Fibroblast of lung (primary cell): ENCODE results near the gene PRDM16. TPM values are rescaled to one million over a fixed set of nuclear protein-coding genes. Genes with fewer than 3 reads are reported as not detected.

ENCODE experiments used
- DNase-seq, 2 donors: peaks; one replicate each; pipeline versions ENCODE4 v3.0.0 to v3.0.0-alpha.2; 2010; ENCODE audit warnings: low read depth in 2 of 2
- H2AFZ ChIP-seq: 2 replicates; pipeline ENCODE4 v1.5.1; 2012; ENCODE audit warnings: low read length, control low read depth, inconsistent platforms
- H3K27ac ChIP-seq: 2 replicates; pipeline ENCODE4 v1.5.1; 2011; ENCODE audit warnings: low read length, control low read depth; ENCODE audit not compliant: insufficient read depth
- H3K27me3 ChIP-seq: 2 replicates; pipeline ENCODE4 v1.5.1; 2011; ENCODE audit warnings: mild to moderate bottlenecking, low read length; ENCODE audit not compliant: control insufficient read depth, insufficient read depth
- H3K36me3 ChIP-seq: 2 replicates; pipeline ENCODE4 v1.5.1; 2011; ENCODE audit warnings: low read length; ENCODE audit not compliant: control insufficient read depth, insufficient read depth
- H3K4me1 ChIP-seq: 2 replicates; pipeline ENCODE4 v1.5.1; 2011; ENCODE audit warnings: low read length; ENCODE audit not compliant: control insufficient read depth, insufficient read depth; ENCODE audit errors: extremely low read depth
- H3K4me2 ChIP-seq: 2 replicates; pipeline ENCODE4 v1.5.1; 2011; ENCODE audit warnings: low read length, control low read depth; ENCODE audit not compliant: insufficient read depth; ENCODE audit errors: extremely low read depth
- H3K4me3 ChIP-seq, 4 experiments: fragments of 200-600 bp in 1 of 4; sonication (generic) in 1 of 4; replicated peaks in 1 of 4; 2 replicates each; pipeline ENCODE4 v1.5.1; 2011 to 2016; ENCODE audit warnings: low read length in 4 of 4, low read depth in 3 of 4, mild to moderate bottlenecking in 3 of 4, control low read depth in 2 of 4, inconsistent platforms in 1 of 4, mixed read lengths in 1 of 4; ENCODE audit not compliant: insufficient read depth in 1 of 4; ENCODE audit errors: control extremely low read depth in 1 of 4
- H3K79me2 ChIP-seq: 2 replicates; pipeline ENCODE4 v1.5.1; 2012; ENCODE audit warnings: mild to moderate bottlenecking, low read length, inconsistent platforms; ENCODE audit not compliant: control insufficient read depth, insufficient read depth
- H3K9ac ChIP-seq: 2 replicates; pipeline ENCODE4 v1.5.1; 2011; ENCODE audit warnings: mild to moderate bottlenecking, low read length, control low read depth; ENCODE audit not compliant: insufficient read depth
- H3K9me3 ChIP-seq: 2 replicates; pipeline ENCODE4 v1.5.1; 2012; ENCODE audit warnings: low read depth, low read length; ENCODE audit not compliant: control insufficient read depth, insufficient read depth
- H4K20me1 ChIP-seq: 2 replicates; pipeline ENCODE4 v1.5.1; 2011; ENCODE audit warnings: low read length; ENCODE audit not compliant: control insufficient read depth, insufficient read depth; ENCODE audit errors: extremely low read depth
- CTCF ChIP-seq, 2 donors: IDR thresholded peaks in 1 of 2; conservative IDR thresholded peaks in 1 of 2; 1 replicate in 1 of 2; 2 replicates in 1 of 2; pipeline ENCODE4 v1.5.1; 2011 to 2012; ENCODE audit warnings: low read length in 2 of 2, control low read depth in 1 of 2, inconsistent platforms in 1 of 2, low read depth in 1 of 2, mild to moderate bottlenecking in 1 of 2
- EZH2 ChIP-seq: IDR thresholded peaks from 2 replicates; pipeline ENCODE4 v1.5.1; 2012; ENCODE audit warnings: low read length, control low read depth, mild to moderate bottlenecking; ENCODE audit errors: missing control alignments
- polyA plus RNA-seq, 2 donors: library from polyadenylated mRNA; depleted of rRNA in 1 of 2; stranded (reverse) in 1 of 2; unstranded in 1 of 2; fragments of >200 nt; gene quantifications; 2 replicates each; pipeline ENCODE4 v1.2.1, GENCODE V29; 2011 to 2012; ENCODE audit warnings: missing spikeins in 1 of 2
- total RNA-seq: library from RNA; depleted of rRNA; stranded (reverse); fragments of >200 nt; gene quantifications from 2 replicates; pipeline ENCODE4 v1.2.1, GENCODE V29; 2014

Gene PRDM16
- total and polyA plus RNA-seq, 2 donors (not counting 1 experiment from before 2014, with no cell fraction given), result 0.30 to 1.8 TPM

- Histone ChIP-seq H3K36me3 (no peaks in the 10 kb centered on the region), H2AFZ (no peak overlapping the region), H3K27ac (no peak overlapping the region), H3K9me3 (no peaks in the 10 kb centered on the region), H3K9ac (no peak overlapping the region), H3K4me1 (no peaks in the 10 kb centered on the region), H3K4me3 (no peak overlapping the region), H3K27me3 (no peaks in the 10 kb centered on the region), H3K79me2 (no peaks in the 10 kb centered on the region), H3K4me2 (no peak overlapping the region), H4K20me1 (no peaks in the 10 kb centered on the region)
- TF ChIP-seq CTCF (conservative IDR thresholded peaks at IDR 0.05 in 1 of 2, IDR thresholded peaks at IDR 0.05 in 1 of 2; ENCODE audit: low read depth in 1 of 2, low read length in 2 of 2), result no peak
- TF ChIP-seq EZH2, result no peak
- no peak for DNase-seq
These were observed 136.8 kb downstream of the PRDM16 start for GRCh38 chr1:3205815-3206214.

GRCh38 chr1:3206696-3207095 lies 137.7 kb downstream of the PRDM16 start:
- Histone ChIP-seq H2AFZ (no peak overlapping the region), H4K20me1 (no peaks in the 10 kb centered on the region), H3K9me3 (no peaks in the 10 kb centered on the region), H3K36me3 (no peaks in the 10 kb centered on the region), H3K4me2 (no peak overlapping the region), H3K4me1 (no peaks in the 10 kb centered on the region), H3K9ac (no peak overlapping the region), H3K79me2 (no peaks in the 10 kb centered on the region), H3K27me3 (no peaks in the 10 kb centered on the region), H3K27ac (no peak overlapping the region), H3K4me3 (no peak overlapping the region)
- no peak for TF ChIP-seq CTCF (conservative IDR thresholded peaks at IDR 0.05 in 1 of 2, IDR thresholded peaks at IDR 0.05 in 1 of 2; ENCODE audit: low read depth in 1 of 2, low read length in 2 of 2)
- TF ChIP-seq EZH2, result no peak
- no peak for DNase-seq

- H3K36me3 ChIP-seq, result no peaks in the 10 kb centered on the region
- TF ChIP-seq EZH2 (no peak), CTCF (conservative IDR thresholded peaks at IDR 0.05 in 1 of 2, IDR thresholded peaks at IDR 0.05 in 1 of 2; ENCODE audit: low read depth in 1 of 2, low read length in 2 of 2) (no peak)
- H3K9me3 ChIP-seq, result no peaks in the 10 kb centered on the region
- no peaks in the 10 kb centered on the region for H3K79me2 ChIP-seq
- H3K4me1 ChIP-seq, result no peaks in the 10 kb centered on the region
- no peak overlapping the region for H3K4me2 ChIP-seq
- H3K27me3 ChIP-seq, result no peaks in the 10 kb centered on the region
- no peak overlapping the region for H3K4me3 ChIP-seq
- H4K20me1 ChIP-seq, result no peaks in the 10 kb centered on the region
- no peak for DNase-seq
- H2AFZ ChIP-seq, result no peak overlapping the region
- no peak overlapping the region for H3K27ac ChIP-seq
- H3K9ac ChIP-seq, result no peak overlapping the region
These were observed 138.3 kb downstream of the PRDM16 start for GRCh38 chr1:3207217-3207848.
